Lower leg skin (tissue), 4 donors: ENCODE results near the gene COX6B2. TPM values are rescaled to one million over a fixed set of nuclear protein-coding genes. Genes with fewer than 3 reads are reported as not detected.
"Not testable (repeated sequence)": the region's sequence is repeated elsewhere in the genome, so short reads cannot be mapped to it uniquely, and the experiment has no call there.

ENCODE experiments used
- DNase-seq, 2 donors: peaks; one replicate each; pipeline ENCODE4 v3.0.0-alpha.2; 2019; ENCODE audit warnings: low spot score in 2 of 2
- H3K4me3 ChIP-seq: fragments of 200-600 bp; sonication (generic); 2 replicates; pipeline ENCODE4 v1.5.1; 2017; ENCODE audit warnings: mild to moderate bottlenecking, low read depth; ENCODE audit not compliant: poor library complexity, severe bottlenecking
- POLR2A ChIP-seq, 2 donors: fragments of 450-650 bp; IDR thresholded peaks; one replicate each; pipeline ENCODE4 v1.6.1; 2016 to 2017; ENCODE audit warnings: antibody characterized with exemption in 2 of 2, mild to moderate bottlenecking in 1 of 2, moderate library complexity in 1 of 2
- WGBS, 2 donors: methylation state at CpG; one replicate each; pipeline ENCODE4 v1.1.5; 2018; 5-methylcytosine and 5-hydroxymethylcytosine counted together
- intact Hi-C: fragments of 100-400 bp; cut with DNase I; formaldehyde crosslinking; loops from one replicate; pipeline ENCODE4 v1.15.0; 2023; ENCODE audit warnings: low total_unique reads
- total RNA-seq, 4 donors: library from RNA; depleted of rRNA; stranded (reverse); fragments of >200 nt; gene quantifications; one replicate each; pipeline ENCODE4 v1.1.0, GENCODE V29; 2016
- TF ChIP-seq, protein P1 (sequence below), 3 donors: fragments of 450-650 bp; IDR thresholded peaks; one replicate each; pipeline ENCODE4 v1.5.1; 2016; ENCODE audit warnings: antibody characterized with exemption in 3 of 3, mild to moderate bottlenecking in 3 of 3, moderate library complexity in 2 of 3

COX6B2 gene
- total RNA-seq, 4 donors from 2014 or later, result 0.42 to 1.1 (median 0.49) TPM; not detected in 1

DNA sequence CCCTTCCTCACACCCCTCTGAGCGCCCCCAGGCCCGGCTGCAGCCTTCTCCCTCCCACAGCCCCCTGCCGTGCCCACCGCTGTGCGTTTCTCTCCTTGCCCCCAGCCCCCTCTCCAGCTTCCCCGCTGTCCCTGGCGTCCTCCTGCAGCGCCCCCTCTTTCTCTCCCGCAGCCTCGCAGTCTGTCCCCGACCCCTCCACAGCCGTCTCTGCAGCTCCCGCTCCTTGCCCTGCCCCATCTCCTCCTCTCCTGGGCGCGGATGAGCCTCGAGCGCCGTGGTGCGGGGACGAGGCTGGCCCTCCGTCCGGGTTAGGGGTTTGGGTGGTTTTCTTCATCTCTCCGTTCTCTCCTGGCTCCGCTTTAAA is 13.8 kb downstream of the COX6B2 start:
- 1% methylated on average over 24 of the region's 24 CpGs for WGBS, 2 donors
- no peak for TF ChIP-seq POLR2A (IDR thresholded peaks at IDR 0.05)
- TF ChIP-seq, protein P1, sequence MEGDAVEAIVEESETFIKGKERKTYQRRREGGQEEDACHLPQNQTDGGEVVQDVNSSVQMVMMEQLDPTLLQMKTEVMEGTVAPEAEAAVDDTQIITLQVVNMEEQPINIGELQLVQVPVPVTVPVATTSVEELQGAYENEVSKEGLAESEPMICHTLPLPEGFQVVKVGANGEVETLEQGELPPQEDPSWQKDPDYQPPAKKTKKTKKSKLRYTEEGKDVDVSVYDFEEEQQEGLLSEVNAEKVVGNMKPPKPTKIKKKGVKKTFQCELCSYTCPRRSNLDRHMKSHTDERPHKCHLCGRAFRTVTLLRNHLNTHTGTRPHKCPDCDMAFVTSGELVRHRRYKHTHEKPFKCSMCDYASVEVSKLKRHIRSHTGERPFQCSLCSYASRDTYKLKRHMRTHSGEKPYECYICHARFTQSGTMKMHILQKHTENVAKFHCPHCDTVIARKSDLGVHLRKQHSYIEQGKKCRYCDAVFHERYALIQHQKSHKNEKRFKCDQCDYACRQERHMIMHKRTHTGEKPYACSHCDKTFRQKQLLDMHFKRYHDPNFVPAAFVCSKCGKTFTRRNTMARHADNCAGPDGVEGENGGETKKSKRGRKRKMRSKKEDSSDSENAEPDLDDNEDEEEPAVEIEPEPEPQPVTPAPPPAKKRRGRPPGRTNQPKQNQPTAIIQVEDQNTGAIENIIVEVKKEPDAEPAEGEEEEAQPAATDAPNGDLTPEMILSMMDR (IDR thresholded peaks at IDR 0.05), result no peak
- peak overlapping the region; percentile 12 for H3K4me3 ChIP-seq
- intact Hi-C loops, result no loop called here
- DNase-seq, result no peak

DNA sequence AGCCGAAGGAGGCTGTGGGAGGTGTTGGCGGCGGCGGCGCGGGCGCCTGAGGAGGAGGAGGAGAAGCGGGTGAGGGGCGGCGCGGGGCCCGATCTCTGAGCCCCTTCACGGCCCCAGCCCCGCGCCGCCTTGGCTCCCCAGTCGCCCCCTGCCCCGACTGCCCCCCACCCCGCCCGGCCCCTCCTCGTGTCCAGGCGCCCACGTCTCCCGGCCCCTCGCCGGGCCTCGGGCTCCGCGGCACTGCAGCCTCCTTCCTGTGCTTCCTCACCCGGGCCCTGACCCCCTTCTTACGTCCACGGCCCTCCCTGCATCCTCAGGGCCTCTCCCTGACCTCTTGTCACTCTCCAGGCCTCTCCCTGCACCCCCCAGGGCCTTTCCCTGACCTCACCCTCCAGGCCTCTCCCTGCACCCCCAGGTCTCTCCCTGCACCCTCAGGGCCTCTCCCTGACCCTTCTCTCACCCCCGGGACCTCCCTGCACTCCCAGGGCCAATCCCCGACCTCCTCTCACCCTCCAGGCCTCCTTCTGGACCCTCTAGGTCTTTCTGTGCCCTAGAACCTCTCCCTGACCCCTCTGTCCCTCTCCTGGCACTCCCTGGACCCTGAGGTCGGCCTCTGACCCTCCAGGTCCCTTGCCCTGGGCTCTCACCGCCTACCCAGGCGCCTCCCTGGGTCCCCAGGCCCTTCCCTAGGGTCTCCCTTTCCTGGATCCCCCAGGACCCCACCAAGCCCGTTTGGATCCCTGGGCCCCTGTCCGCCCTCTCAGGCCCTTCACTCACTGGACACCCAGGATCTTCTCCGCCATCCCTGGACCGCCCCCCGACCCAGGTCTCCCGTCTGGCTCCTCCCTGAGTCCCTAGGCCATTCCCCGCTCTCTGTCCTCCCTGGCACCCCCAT is 14.4 kb downstream of the COX6B2 start:
- intact Hi-C loops, result no loop called here
- peak overlapping the region; percentile 54 for H3K4me3 ChIP-seq
- no peak for DNase-seq
- TF ChIP-seq POLR2A (IDR thresholded peaks at IDR 0.05), result peak in 1 of 2 donors; percentile 64
- TF ChIP-seq, protein P1 (IDR thresholded peaks at IDR 0.05), result no peak
- 4% methylated on average over 32 to 36 of the region's 44 CpGs for whole genome bisulfite sequencing, 2 donors

DNA sequence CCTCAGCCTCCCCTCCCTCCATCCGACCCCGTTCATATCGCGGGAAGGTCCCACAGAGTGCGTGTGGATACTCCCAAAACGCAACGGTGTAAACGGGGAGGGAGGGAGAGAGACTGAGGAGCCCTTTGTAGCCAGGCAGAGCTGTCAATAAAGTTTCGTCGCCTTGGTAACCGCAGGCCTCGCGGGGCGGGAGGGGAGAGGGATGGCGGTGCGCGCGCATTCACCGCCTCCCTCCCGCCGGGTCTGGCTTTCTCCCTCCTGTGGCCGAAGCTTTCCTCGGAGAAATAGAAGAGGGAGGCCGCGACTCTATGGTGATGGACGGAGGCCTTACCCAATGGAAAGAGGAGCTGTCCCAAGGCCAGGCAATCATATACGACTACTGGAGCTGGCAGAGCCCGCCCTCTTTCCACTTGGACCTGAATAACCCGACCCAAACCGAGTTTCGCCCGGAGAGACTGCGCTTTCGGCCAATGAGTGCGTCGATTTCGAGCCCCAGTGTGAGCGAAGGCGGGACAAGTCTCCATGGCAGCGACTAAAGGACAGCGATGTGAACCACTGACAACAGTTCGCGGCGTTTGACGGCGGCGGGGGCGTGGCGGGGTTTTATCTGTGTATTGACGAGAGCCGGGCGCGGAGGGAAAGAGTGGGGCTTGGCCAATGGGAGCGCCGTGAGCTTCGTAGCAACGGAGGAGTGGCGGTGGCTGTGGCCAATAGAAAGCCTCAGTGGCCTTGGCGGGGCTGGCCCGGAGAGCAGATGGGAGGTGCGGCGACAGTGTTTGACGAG is 15.2 kb downstream of the COX6B2 start, which contains the start of gene KMT5C:
TSS of gene KMT5C (plus strand) at position 772 of the 784 bp plus-strand sequence. CDS start 2,061 bp downstream, outside the sequence.
- no peak for TF ChIP-seq POLR2A (IDR thresholded peaks at IDR 0.05)
- TF ChIP-seq, protein P1 (IDR thresholded peaks at IDR 0.05), result peak in 1 of 3 donors; percentile 14
- intact Hi-C loops, result no loop called here
- peak within 1 kb of the TSS; percentile 54 for H3K4me3 ChIP-seq
- WGBS, 2 donors, result 0 to 1% methylated on average over 51 to 63 of the region's 63 CpGs
- peak; percentile 100 for DNase-seq

DNA sequence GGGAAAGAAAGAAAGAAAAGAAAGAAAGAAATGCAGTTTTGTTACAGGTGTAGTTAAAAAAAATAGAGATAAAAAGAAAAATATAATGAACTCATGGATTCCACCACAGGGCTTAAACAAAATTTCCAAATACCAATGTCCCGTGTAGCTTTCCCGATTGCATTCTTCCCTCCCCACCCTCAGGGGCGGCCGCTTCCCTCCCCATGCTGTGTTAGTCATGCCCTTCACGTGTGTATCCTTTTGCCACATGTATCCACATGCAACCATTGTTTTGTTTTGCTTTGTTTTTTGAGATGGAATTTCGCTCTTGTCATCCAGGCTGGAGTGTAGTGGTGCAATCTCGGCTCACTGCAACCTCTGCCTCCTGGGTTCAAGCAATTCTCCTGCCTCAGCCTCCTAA is 18.4 kb downstream of the COX6B2 start:
- DNase-seq, result no peak
- intact Hi-C loops, result no loop called here
- H3K4me3 ChIP-seq, result no peak overlapping the region
- no peak for TF ChIP-seq POLR2A (IDR thresholded peaks at IDR 0.05)
- TF ChIP-seq, protein P1 (IDR thresholded peaks at IDR 0.05), result no peak
- 40 to 42% methylated on average over 7 of the region's 7 CpGs for WGBS, 2 donors

DNA sequence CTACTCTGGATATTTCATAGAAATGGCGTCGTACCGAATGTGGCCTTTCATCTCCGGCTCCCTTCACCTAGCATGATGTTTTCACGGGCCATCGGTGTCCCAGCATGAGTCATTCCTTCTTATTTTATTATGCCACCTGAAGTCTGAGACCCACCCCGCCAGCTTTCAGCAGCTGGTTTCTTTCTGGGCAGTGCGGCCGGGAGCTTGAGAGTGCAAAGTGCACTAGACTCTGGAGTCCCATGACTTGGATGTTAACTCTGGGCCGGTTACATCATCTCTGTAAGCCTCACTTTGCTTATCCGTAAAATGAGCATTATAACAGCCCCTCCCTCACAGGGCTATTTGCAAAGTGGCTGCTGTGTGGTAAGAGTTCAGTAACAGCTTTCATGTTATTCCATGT is 20.6 kb downstream of the COX6B2 start:
- intact Hi-C loops, result no loop called here
- TF ChIP-seq, protein P1 (IDR thresholded peaks at IDR 0.05), result no peak
- TF ChIP-seq POLR2A (IDR thresholded peaks at IDR 0.05), result no peak
- DNase-seq, result no peak
- WGBS, 2 donors, result 81 to 88% methylated on average over 11 of the region's 11 CpGs
- H3K4me3 ChIP-seq, result no peak overlapping the region

DNA sequence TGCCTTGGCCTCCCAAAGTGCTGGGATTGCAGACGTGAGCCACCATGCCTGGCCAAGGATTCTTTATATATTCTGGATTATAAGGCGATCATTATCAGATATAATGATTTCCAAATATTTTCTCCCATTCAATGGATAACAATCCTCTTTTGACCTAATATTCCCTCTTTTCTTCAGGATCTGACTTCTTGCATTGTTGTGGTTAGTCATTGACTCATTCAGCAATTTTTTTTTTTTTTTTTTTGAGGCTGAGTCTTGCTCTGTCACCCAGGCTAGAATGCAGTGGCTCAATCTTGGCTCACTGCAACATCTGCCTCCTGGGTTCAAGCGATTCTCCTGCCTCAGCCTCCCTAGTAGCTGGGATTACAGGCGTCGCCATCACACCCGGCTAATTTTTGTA is 24.7 kb downstream of the COX6B2 start:
- 80 to 90% methylated on average over 6 of the region's 6 CpGs for WGBS, 2 donors
- intact Hi-C loops, result not testable (repeated sequence)

DNA sequence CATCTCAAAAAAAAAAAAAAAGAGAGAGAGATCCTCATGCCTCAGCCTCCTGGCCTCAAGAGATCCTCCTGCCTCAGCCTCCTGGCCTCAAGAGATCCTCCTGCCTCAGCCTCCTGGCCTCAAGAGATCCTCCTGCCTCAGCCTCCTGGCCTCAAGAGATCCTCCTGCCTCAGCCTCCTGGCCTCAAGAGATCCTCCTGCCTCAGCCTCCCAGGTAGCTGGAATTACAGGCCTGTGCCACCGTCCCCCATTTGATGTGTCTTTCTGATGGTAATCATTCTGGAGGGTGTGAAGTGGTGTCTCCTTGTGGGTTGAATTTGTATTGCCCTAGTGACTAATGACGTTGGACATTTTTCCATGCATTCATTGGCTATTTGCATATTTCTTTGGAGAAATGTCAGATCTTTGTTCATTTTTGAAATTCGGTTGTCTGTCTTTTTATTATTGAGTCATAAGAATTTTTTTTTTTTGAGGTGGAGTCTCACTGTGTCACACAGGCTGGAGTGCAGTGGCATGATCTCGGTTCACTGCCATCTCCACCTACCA is 25.7 kb downstream of the COX6B2 start:
- 59 to 62% methylated on average over 4 of the region's 4 CpGs for whole genome bisulfite sequencing, 2 donors

More for the DNA sequence above, 24.7 kb downstream of the COX6B2 start:
- not testable (repeated sequence) for H3K4me3 ChIP-seq, DNase-seq

More for the DNA sequence above, 25.7 kb downstream of the COX6B2 start:
- DNase-seq, intact Hi-C loops, H3K4me3 ChIP-seq: not testable (repeated sequence)
